Hematopoietic multipotent progenitor cell treated with erythropoietin and hydrocortisone succinate and interleukin-3 and kit ligand, for 15 days (in vitro differentiated cells): ENCODE measurements around the gene MYO5C.
"Not testable (repeated sequence)": the region's sequence is repeated elsewhere in the genome, so short reads cannot be mapped to it uniquely, and the experiment has no call there.

Source experiments
- DNase-seq: peaks from one replicate; pipeline ENCODE4 v3.0.0-alpha.2; 2015; ENCODE audit warnings: low spot score

The MYO5C gene

DNA sequence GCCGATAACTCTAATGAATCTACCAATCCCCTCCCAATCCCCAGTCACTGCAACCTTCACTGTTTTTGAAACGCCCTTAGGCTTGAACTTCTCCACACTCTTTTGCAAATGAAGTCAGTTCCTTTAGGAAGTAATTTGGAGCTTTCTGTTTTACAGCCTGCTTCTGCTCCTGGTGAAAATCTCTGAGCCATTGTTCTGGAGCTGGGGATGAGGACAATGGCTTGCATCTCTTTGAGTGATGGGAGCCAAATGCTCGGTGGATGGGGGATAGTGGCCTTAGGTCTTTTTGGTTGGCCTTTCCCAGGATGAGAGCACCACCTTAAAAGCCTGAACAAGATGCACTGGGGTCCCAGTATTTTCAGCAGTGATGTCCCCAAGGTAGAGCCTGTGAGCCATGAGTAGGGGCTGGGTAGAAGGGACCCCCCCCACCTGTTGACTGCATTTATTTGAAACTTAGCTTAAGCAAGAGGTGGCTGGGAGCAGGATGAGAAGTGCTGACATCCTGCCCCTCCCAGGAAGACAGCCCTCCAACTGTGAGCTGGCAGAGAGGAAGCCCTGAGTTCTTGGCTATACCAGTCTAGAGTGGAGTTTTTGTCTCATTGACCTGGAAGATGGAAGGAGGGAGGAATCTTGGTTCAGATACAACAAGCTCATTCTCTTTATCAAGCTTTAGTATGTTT, 7.6 kb upstream of the MYO5C start:
- DNase-seq: no peak

GRCh38 chr15:52301265-52301847, 5.8 kb upstream of the MYO5C start:
- no peak for DNase-seq

- DNase-seq: no peak
Observed at GRCh38 chr15:52294881-52295420, 653 bp downstream of the MYO5C start.

DNA sequence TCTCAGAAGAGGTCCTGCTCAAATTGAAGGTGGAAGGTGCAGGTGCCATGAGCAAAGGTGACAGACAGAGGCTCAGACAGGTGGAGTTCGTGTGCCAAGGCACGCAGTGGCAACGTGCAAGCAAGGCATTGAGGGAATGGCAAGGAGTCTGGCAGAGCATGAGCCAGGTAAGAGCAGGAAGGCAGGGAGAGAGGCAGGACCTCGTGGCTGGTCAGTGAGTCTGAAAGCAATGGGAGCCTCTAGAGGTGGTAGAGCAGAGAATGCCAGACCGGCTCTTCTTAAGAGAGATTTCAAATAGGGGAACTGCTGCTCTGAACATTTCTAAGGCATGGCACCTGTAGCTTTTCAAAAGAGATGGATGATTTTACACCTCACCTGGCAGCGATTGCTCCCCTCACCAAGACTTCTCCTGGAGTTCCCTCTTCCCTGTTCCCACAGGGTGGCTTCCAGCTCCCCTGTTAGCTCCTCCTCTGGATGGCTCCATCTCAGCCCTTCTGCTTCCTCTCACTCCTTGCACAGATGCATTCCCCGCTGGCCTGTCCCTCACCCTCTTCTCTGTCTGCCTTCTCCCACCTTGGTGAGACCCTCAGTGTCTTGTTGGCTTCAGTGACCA, 2.7 kb downstream of the MYO5C start:
- DNase-seq: no peak

- no peak for DNase-seq
Observed at GRCh38 chr15:52291204-52291603, 4.4 kb downstream of the MYO5C start.

- DNase-seq: no peak
Observed at GRCh38 chr15:52290800-52291199, 4.8 kb downstream of the MYO5C start.

DNA sequence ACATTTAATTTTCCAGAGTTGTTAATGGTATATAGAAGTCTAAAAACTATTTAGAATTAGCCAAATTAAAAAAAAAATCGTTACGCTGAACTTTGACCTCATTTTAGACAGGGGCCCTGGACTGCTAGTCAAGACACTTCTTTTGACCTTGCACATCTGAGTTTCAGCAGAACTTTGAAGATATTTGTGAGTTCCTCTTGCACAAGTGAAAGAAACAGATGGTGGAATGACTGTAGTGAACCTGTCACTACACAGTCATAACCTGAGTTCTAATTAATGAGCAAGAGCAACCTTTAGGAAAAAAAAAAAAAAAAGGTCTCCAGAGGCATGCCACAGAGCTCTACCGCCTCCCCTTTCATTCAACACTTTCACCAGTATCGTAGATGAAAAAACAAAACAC, 5.3 kb downstream of the MYO5C start:
- no peak for DNase-seq

- no peak for DNase-seq
Observed at GRCh38 chr15:52289629-52290081, 5.9 kb downstream of the MYO5C start.

- DNase-seq: no peak
Observed at GRCh38 chr15:52288986-52289385, 6.6 kb downstream of the MYO5C start.

DNA sequence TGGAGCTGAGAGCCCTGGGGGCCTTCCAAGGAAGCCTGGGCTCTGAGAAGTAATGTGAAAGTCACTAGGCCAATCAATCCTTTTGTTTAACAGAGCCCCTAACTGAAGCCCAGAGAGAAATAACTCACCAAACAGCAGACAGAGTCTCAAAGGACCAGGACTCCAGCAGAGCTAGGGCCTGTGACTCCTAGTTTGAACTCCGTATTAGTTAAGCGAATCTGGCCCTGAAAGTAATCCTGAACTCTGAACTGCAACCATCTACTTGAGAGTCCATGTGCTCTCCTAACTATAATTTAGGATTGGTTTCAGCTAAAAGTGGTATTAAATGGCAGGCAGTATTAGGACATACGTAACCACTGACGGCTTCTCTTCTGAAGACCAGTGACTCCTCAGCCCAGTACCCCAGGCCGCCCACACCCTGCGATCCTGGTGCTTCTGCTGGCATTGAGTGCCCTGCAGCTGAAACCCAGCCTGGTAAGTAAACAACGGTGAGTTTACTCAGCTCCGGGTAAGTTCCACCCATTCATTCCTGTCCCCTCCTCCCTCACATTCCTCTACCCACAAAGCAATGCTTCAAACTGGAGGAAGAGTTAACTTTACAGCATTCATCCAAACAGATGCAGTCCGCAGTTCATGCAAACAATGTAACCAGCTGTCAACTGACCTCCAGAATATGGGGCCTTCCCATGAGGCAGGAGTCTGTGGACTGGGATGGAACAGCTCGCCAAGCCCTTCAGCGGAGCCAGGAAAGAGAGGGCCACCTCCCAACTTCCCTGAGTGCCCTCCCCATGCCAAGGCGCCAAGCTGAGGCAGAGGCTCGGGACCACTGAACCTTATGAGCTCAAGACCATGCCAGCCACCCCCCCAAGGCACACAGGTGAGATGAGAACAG, 7.3 kb downstream of the MYO5C start:
- DNase-seq: no peak

DNA sequence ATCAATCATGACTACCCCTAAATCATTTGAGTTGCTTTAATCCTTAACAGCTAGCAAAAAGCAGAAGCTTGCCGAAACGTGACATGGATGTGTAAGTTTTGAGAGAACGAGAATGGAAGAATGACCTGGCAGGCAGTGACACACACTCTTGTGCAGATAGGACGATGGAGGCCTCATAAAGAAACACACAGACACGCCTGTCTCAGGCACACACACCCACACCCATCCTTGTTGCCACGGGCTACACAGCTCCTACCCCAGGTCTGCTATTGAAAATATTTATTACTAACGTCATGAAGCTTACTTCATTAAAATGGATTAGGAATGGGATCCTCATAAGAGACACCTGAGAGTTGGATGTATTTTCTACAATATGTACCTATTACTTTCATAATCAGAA, 8.5 kb downstream of the MYO5C start:
- no peak for DNase-seq

DNA sequence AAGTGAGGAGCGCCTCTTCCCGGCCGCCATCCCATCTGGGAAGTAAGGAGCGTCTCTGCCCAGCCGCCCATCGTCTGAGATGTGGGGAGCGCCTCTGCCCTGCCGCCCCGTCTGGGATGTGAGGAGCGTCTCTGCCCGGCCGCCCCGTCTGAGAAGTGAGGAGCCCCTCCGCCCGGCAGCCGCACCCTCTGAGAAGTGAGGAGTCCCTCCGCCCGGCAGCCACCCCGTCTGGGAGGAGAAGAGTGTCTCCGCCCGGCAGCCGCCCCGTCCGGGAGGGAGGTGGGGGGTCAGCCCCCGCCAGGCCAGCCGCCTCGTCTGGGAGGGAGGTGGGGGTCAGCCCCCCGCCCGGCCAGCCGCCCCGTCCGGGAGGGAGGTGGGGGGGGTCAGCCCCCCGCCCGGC, 9.7 kb downstream of the MYO5C start:
- DNase-seq: not testable (repeated sequence)

DNA sequence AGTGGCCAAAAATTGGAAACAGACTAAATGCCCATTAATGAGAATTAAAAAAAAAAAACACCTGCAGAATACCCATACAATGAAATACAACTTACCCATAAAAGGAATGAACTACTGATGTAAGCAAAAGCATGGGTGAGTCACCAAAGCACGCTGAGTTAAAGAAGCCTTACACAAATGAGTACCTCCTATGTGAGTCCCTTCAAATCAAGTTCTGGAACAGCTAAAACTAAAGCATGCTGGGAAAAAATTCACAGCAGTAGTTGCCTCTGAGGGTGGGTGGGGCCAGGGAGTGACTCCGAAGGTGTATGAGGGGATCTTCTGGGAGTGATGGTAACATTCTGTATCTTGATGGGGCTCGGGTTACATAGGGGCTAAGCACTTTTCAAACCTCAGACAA, 11.4 kb downstream of the MYO5C start:
- no peak for DNase-seq

- DNase-seq: no peak
Observed at GRCh38 chr15:52283281-52283680, 12.3 kb downstream of the MYO5C start.

- DNase-seq: no peak
Observed at GRCh38 chr15:52282418-52282817, 13.2 kb downstream of the MYO5C start.

DNA sequence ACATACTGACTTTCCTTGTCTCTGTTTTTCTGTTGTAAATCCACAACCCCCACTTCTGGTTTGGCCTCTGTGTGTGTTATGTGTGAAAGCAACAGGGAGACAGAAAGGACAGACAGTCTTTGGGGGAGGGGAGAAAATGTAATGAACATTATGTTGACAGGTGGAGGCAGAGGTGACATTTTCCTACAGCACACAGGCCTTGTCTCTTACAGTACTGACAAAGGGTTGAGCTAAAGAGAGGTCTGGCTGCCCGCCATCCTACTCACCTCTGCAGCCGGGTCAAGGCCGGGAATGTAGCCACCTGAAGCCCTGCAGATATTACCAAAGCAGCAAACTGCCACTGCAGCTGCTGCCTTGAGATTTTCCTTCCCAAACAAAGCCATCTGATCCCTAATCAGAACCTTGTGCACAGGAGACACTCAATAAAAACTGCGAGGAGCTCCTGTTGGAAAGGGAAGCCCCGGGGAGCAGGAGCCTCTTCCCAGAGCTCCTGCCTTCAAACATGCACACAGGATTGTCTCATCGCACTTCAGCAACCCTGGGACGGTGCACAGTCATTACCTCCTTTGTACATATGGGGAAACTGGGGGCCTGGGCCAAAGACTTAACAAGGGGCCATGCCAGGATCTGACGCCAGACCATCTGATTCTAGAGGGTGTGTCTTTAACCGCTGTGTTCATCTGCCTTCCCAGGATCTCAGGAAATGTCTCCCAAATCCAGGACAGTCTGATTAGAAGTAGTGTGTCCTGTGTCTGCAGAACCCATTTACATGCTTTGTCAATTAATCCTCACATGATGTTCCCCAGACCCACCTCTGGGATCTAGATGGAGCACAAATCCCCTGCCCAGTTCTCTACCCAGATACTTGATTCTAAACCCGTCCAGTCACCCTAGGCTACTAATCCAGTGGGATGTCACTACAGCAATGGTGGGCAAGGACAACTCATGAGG, 14.2 kb downstream of the MYO5C start:
- no peak for DNase-seq

GRCh38 chr15:52280326-52281084, 15.1 kb downstream of the MYO5C start:
- no peak for DNase-seq

GRCh38 chr15:52278636-52279367, 16.8 kb downstream of the MYO5C start:
- DNase-seq: no peak

DNA sequence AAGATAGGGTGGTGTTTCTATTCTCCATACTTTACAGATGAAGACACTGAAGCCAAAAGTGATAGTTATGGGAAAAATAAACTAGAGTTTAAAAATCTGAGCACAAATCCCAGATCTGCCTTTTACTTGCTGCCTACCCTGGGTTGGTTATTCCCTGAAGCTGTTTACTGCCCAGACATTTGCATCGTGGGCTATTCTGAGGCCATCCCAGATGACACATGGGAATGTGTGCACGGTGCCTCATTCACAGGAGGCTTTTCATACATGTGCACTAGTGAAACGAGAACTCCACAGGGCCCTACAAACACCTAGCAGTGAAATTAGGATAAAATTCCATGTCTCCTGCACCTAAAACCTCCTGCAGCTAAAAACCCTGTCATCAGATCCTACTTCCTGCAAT, 17.5 kb downstream of the MYO5C start:
- DNase-seq: no peak

GRCh38 chr15:52277575-52277974, 18.0 kb downstream of the MYO5C start:
- no peak for DNase-seq
